K562 (cell line): Measurements from ENCODE around the gene MKLN1.

Source experiments
- CTCF ChIP-seq, 3 experiments: IDR thresholded peaks in 2 of 3; conservative IDR thresholded peaks in 1 of 3; 2 replicates each; pipeline ENCODE4 v1.5.1; 2011 to 2012; ENCODE audit warnings: low read length in 3 of 3, mild to moderate bottlenecking in 3 of 3, control low read depth in 2 of 3, improper control_type of control experiment in 1 of 3, inconsistent platforms in 1 of 3, low read depth in 1 of 3, mixed read lengths in 1 of 3, moderate library complexity in 1 of 3; ENCODE audit not compliant: insufficient read depth in 2 of 3
- JUND ChIP-seq, 2 experiments: IDR thresholded peaks; 2 replicates in 1 of 2; 3 replicates in 1 of 2; pipeline ENCODE4 v1.6.1; 2011; ENCODE audit warnings: borderline replicate concordance in 2 of 2, low read depth in 2 of 2, low read length in 2 of 2, improper control_type of control experiment in 1 of 2, missing biosample characterization in 1 of 2, missing genetic modification characterization in 1 of 2, missing genetic modification reagents in 1 of 2
- MLX ChIP-seq, 2 experiments: fragments of 450-650 bp in 1 of 2; sonication (generic) in 1 of 2; formaldehyde crosslinking; conservative IDR thresholded peaks; 2 replicates each; pipeline versions ENCODE4 v1.4.0 to v1.8.1; 2020 to 2022; ENCODE audit warnings: mild to moderate bottlenecking in 1 of 2, missing genetic modification reagents in 1 of 2
- NFIC ChIP-seq: fragments of 450-650 bp; IDR thresholded peaks from 2 replicates; pipeline ENCODE4 v1.6.1; 2017; ENCODE audit warnings: mild to moderate bottlenecking, inconsistent platforms
- REST ChIP-seq, 2 experiments: fragments of 450-650 bp; formaldehyde crosslinking in 1 of 2; IDR thresholded peaks; 2 replicates each; pipeline versions ENCODE4 v1.4.0 to v1.6.1; 2014 to 2020; ENCODE audit warnings: mild to moderate bottlenecking in 2 of 2, borderline replicate concordance in 1 of 2, low read depth in 1 of 2
- SMARCE1 ChIP-seq: fragments of 450-650 bp; IDR thresholded peaks from 2 replicates; pipeline ENCODE4 v1.7.1; 2016; ENCODE audit warnings: mild to moderate bottlenecking
- SOX6 ChIP-seq: fragments of 450-650 bp; IDR thresholded peaks from 2 replicates; pipeline ENCODE4 v1.6.1; 2014; ENCODE audit warnings: mild to moderate bottlenecking
- STAT5B ChIP-seq: fragments of 250-450 bp; sonication (Bioruptor Pico); IDR thresholded peaks from 2 replicates; pipeline ENCODE4 v1.8.0; 2021; ENCODE audit warnings: mild to moderate bottlenecking, inconsistent platforms
- ZNF239 ChIP-seq: fragments of 250-450 bp; sonication (Bioruptor Pico); IDR thresholded peaks from 2 replicates; pipeline ENCODE4 v1.4.0; 2020; ENCODE audit warnings: mild to moderate bottlenecking

GRCh38 chr7:131331806-131332205 is 4.1 kb downstream of the MKLN1 start:
- no peak for TF ChIP-seq STAT5B (CRISPR knock-in tag)
- no peak for TF ChIP-seq NFIC
- no peak for TF ChIP-seq ZNF239
- no peak for TF ChIP-seq CTCF (IDR thresholded peaks at IDR 0.05 in 2 of 3, conservative IDR thresholded peaks at IDR 0.05 in 1 of 3; ENCODE audit: insufficient read depth in 2 of 3, low read depth in 1 of 3, low read length in 3 of 3)
- TF ChIP-seq REST (IDR thresholded peaks at IDR 0.05; ENCODE audit: borderline replicate concordance) = no peak
- TF ChIP-seq REST (CRISPR knock-in tag; IDR thresholded peaks at IDR 0.05; ENCODE audit: low read depth) = no peak
- TF ChIP-seq SMARCE1 = no peak
- TF ChIP-seq MLX (CRISPR knock-in tag; conservative IDR thresholded peaks at IDR 0.05) = no peak
- TF ChIP-seq SOX6 = no peak
- TF ChIP-seq JUND (IDR thresholded peaks at IDR 0.05; ENCODE audit: borderline replicate concordance, low read depth, low read length) = no peak
- TF ChIP-seq JUND (tag; IDR thresholded peaks at IDR 0.05; ENCODE audit: borderline replicate concordance, low read depth, low read length) = no peak
